SHP77 treated with DMSO at 0.1 percent for 48 hours (cell line): ENCODE results near the gene ATP8B4.

Source experiments
- DNase-seq: peaks from one replicate; lab custom pipeline; 2025; lab: John Stamatoyannopoulos, UW

ATP8B4 gene

DNA sequence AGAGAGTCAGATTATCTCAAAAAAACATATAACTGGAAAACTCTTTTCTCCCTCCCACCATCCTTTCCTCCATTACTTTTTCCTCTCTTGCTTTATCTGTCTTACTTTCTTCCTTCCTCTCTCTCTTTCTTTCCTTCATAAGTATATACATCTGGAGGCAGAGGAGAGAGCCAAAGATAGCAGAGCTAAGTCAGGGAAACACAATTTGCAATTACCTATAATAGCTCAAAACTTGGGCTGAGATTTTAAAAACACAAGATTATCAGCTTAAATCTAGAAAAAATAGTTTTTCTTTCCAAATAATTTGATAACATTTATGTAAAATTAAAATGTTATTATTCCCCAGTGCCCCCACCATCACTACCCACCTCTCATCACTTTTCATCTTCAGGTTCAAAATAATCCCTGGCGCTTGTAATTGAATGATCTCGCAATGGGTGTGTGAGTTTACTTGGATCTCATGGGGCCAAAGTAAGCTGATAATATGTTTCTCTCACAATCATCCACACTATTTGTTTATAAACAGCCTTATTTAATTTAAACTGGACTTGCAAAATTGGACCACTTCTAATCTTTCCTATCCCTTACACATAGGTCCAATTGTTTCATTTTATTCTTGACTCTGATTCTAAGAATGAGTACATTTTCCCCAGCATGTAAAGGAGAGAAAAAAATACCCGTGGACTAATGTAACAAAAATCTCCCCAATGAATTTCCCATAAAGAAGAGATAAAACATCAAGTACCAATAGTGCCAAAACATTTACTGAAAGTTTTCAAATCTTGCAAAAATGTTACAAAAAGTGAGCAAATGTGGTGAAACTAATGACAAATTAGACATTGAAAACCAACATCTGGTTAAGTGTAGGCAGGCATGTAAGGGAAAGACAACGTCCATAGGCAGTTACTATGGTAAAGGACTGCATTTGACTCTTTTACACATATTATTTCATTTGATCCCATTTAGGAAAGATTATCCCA lies 261.2 kb downstream of the ATP8B4 start:
- DNase-seq = no peak

DNA sequence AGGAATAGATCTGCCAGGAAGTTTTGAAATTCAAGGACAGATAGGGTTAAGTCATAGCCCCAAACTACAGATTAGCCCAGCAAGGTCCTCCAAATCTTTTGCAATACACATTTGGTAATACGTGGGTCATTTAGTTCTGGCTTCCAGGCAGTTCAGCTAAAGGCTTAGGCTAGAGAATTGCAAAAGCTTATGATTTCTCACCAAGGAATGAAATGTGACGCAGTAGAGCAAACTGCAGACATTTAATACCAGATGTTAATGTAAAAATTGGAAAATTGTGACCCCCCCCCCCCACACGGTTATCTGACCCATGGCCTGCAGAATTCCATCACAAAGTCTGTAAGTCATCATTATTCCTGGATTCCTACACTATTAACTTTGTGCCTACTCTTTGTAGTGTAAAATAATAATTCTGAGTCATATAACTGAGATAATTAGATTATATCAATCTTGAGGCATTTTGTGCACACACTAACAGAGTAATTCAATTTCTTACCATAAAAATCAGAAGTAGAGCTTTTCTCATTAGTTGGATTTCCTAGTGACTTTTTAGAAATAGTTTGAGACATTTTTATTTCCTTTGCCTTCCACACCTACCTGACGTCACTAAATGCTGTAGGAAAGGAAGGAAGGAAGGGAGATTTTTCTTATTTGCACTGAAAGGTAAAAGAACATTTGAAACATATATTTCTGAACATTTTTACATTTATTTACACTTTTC lies 263.0 kb downstream of the ATP8B4 start:
- no peak for DNase-seq

DNA sequence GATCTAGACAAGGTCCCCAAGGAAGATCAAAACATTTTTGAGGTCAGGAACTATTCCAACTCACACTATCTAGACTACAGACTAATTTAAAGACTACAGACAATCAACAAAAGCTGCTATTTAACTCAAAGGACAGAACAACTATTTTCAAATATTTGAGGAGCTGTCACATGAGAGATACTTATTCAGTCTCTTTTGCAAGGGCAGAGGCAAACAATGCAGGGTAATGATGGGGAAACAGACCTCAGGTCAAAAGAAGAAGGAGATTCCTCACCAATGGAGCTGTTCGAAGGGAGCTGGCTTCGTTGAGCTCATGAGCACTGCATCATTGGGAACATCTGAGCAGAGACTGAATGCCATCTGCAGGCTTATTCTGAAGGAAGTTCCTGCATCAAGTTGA lies 266.3 kb downstream of the ATP8B4 start:
- no peak for DNase-seq

DNA sequence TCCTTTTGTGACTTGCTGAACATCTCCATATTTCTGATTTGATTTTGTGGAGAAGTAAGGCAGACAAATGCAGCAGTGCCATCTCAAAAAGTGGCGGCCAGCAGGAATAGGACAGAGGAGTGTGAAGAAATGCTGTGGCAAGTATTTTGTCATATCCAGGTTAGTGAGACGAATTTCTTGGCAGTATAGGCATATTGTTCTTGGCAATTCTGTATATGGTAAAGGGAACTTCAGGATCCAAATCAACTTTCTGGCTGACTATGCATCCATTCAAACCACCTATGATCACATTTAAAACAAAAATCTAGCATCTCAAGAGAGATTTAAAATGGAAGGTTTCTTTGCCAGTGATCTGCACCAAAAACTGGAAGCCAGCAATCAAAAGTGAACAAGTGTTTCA lies 270.2 kb downstream of the ATP8B4 start:
- no peak for DNase-seq

DNA sequence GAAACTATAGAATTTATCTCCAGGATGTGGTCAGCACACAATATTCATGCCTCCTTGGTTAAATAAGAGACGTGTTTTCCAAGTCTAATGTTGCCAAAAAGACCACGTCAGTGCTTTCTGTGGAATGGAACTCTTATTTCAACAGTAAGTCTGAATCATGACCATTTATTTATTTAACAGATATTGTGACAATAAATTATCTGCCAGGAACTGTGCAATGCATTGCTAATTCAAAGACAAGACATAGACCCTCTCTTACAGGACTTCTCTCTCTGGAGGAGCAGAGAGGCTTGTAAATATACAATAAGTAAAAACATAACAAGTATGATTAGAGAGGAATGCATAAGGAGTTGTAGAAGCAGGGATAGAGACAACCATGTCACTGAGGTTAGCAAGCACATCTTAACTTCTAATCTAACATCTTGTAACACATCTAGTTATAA lies 270.7 kb downstream of the ATP8B4 start:
- DNase-seq = no peak

DNA sequence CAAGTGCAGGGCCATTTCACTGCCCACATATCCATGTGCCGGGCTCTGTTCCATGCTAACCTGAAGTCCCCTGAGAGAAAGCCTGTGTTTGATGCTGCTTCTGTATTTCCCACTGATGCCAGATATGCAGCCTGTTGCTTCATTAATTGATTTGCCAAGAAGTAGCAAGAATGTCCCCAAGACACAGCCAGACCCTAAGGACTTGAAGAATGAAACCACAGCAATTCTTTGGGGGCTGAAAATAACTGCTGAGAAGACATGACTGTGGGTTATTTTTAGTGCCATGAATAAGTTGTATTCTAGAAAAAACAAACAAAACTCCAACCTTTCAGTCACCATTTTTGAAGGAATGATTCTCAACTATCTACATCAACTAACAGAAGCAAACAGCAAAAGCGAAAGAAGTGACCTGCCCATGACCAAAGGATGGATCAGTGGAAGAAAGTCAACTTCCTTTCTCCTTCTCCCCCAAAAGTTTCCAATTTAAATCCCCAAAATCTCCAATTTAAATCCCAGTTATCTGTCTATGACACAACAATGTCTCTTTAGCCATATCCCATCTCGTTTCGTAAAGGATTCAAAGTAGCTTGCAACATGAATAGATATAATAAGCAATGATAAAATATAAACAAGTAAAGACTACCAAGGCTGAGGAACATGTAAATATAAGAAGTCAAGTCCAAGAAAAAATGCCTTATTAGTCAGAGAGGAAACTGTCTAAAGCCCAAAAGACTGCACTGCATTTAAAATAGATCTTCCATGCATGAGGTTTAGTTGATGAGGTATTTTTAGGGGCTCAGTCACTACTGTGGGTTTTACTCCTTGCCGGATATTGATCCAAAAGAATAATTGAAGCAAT lies 271.4 kb downstream of the ATP8B4 start:
- DNase-seq = no peak

DNA sequence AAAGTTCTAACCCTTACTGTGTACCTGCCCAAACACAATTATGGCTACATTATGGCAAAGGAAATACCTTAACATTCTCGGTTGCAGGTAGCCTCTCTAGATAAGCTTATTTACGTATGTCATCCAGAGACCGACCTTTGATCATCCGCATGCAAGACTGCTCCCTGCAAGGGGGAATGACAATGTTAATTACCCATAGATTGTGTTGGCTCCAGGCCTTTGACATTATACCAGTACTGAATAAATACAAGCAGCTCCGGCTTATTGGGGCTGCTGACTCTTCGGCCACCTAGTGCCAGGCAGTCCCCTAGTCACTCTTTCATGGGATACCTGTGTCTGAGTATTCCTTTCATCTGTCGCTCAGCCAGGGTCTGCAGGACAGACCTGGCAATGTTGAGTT lies 274.6 kb downstream of the ATP8B4 start:
- no peak for DNase-seq

DNA sequence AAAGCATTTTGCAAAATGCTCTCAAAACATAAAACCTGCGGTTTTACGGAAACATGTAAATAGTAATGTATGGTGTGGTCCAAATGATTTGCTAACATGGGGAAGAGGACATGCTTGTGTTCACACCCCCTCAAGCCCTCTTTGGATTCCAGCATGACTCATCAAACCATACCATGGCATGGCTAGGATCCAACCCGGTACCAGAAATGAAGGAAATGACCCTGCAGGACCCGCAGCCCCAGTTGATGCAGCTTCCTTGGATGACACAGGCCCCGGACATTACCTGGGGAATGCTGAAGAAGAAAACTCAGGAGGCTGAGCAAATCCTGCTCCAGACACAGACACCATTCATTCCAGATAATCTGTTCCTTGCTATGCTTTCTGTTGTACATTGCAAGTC lies 275.3 kb downstream of the ATP8B4 start:
- DNase-seq = no peak

DNA sequence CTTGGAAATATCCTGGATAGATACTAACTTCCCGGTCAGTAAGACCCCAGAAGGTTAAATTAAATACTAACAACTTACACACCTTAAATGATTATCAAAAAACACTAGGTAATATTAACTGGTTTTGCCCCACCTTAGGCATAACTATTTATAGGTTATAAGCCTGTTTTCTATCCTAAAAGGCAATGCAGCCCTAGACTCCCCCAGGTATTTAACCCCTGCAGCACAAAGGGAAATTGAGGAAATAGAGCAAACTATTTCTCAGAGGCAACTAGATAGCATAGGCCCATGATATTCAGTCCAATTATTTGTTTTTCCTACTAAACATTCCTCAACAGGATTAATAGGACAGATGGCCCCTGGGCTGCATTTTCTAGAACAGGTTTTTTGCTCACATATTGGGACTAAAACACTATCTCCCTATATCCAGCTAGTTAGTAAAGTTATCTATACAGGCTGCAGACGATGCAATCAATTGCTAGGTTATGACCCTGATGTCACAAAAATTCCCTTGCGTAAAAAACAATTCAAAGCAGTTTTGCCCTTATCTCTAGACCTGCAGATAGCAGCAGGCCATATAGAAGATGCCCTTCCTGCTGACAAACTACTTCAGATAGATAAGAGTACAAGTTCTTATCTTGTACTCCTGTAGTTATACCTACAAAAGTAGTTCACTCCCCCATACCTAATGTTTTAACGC lies 276.9 kb downstream of the ATP8B4 start:
- no peak for DNase-seq

DNA sequence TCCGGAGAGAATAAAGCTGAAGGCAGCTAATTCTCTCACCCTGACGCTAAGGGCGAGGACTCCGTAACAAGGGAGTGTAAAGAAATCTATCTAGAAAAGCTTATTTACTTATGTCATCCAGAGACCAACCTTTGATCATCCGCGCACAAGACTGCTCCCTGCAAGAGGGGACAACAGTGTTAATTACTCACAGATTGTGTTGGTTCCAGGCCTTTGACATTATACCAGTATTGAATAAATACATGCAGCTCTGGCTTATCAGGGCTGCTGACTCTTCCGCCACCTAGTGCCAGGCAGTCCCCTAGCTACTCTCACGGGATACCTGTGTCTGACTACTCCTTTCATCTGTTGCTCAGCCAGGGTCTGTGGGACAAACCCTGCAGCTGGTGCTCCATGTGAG lies 286.5 kb downstream of the ATP8B4 start:
- no peak for DNase-seq

DNA sequence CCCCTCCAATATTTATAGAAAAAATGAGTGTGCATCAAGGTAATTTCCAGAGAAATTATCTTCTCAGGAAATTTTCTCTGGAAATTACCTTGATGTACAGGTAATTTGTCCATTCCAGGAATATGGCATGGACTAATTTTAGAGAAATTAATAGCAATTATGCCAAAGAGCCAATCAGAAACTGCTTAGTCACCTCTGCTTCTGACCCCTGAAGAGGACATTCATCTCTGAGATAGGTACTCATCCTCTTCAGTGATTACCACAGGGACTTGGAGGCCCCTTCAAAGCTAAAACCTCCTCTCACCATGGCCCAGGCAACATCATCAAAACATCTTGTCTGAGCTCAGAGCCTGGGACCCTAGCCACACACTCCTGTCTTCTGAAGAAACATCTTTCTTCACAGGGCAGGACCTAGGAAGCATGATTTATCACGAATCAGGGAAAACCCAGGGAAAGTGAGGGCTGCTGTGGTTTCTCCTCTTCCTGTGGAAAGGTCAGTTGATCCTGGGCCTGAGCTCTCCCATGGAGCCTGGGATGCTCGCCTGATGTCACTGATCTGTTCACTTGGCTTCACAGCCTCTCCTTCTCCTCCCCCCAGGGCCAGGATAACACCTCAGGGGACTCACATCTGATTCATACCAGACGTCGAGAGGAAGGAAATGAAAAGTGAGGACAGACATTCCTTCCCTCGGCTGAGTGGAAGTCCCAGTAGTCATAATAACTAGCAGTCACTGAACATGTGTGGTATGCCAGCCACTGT lies 287.6 kb downstream of the ATP8B4 start:
- DNase-seq = no peak

DNA sequence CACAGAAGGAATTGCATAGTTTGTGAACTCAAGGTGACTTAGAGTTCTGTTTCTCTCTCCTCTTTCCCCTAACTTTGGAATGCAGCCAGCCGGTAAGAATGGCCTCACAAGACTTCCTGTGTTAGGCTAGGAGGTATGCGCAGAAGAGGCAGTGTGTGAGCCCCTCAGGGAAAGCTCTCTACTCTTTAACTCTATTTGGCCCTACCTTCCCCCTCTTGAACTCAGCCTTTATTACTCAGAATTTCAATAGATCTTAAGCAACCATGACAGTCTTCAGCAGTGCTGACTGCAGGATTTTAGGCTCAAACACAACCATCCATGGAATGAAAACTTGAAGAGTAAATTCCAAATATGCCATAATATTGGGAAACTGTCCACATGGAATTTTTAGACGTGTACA lies 288.6 kb downstream of the ATP8B4 start:
- no peak for DNase-seq

DNA sequence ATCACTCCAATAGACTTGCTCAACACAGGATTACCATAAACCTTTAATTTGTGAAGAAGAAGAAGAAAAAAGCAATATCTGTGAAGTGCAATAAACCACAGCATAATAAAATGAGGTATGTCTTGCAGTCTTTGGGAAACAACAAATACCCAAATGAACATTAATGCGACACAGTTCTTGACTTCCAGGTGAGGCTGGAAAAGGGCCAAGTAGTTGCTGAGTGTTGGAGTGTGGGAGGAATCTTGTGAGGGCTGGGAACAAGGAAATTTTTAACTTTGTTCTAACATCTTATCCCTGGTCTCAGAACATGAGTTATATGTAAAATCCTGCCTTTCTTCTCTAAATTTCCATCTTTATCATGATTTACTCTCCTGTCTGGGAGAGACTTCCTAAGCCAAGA lies 291.7 kb downstream of the ATP8B4 start:
- no peak for DNase-seq

DNA sequence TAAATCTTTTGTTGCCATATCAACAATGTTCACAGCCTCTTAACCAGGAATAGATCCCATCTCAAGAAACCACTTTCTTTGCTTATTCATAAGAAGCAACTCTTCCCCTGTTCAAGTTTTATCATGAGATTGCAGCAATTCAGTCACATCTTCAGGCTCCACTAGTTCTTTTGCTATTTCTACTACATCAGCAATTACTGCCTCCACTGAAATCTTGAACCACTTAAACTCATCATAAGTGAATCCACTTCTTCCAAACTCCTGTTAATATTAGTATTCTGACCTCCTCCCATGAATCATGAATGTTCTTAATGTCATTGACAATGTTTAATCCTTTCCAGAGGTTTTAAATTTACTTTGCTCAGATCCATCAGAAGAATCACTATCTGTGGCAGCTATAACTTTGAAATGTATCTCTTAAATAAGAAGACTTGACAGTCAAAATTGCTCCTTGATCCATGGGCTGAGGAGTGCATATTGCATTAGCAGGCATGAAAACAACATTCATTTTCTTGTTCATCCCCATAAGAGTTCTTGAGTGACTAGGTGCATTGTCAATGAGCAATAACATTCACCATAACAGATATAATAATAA lies 292.3 kb downstream of the ATP8B4 start:
- no peak for DNase-seq

DNA sequence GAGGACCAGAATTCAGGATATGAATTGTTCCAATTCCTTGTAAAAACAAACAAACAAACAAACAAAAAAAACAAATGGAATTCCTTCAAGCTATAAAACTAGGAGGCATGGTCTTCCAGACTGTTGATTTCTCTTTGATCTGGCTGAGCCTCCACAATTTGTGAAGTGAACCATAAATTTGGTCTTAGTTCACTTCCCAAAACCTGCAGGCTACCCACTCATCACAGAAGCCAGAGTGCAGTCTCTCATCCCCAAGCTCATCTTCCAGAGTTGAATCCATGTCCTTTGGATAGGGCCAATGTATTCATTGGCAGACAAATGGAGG lies 294.3 kb downstream of the ATP8B4 start:
- no peak for DNase-seq

DNA sequence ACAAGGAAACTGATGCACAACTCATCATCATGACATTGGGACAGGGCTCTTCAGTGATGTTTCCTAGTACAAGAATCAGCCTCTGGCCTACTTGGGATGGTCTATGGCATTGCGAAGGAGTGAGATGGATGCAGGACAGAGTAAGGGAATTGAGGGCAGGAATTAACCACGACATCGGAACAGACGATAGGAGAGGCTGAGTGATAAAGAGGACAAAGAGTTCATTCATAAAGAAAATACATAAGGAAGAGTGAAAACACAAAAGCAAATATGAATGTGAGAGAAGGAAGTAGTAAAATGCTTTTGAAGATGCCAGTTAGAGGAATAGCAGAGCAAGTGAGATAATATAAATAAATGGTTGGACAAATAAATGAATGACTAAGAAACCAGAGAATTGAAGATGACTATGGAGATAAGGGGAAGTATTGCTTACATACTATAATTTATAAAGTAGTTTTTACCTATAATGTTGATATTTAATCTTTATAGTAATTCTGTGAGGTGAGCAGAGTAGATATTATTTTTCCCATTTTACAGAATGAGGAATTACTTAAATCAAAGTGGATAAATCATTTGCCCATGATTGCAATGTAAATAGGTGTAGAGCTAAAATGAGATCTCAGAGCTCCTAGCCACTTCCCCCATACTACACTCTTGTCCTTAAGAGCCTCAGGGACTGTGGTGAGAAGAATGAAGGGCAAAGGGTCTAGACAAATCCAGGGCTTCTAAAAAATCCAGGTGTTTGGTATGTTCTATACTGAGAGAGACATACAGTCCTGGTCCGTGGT lies 294.9 kb downstream of the ATP8B4 start:
- DNase-seq = no peak

DNA sequence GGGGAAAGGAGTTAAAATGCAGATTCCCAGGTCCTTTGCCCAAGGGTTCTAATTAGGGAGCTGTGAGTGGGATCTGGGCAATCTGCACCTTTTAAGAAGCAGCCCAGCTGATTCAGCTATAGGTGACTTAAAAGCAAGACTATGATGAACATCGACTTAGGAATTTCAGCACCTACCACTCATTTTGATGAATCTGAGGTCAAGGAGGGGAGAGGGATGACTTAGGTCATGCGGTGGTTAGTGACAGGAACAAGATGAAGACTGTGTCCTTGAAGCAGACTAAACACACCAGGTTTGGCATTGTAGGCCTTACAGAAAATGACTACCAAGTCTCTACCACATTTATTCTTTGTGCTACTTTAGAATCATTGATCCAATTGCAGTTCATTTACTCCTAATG lies 301.9 kb downstream of the ATP8B4 start:
- DNase-seq = no peak

DNA sequence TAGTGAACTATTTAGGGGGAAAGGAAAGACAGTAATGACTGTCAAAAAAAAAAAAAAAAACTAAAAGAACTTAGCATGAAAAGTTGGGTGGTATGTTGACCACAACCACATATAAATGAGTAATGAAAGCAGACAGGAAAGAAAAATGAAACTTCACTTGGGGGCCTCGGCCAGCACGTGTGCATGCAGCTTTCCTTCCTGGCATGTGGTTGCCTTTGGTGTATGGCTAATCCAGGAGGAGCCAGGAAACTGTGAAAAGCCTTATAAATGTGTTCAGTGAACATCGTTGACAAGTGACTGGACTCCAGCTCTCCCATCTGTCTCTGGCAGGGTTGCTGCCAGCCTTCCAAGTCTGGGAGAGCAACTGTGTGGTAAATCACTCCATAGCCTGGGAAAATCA lies 303.1 kb downstream of the ATP8B4 start:
- no peak for DNase-seq

DNA sequence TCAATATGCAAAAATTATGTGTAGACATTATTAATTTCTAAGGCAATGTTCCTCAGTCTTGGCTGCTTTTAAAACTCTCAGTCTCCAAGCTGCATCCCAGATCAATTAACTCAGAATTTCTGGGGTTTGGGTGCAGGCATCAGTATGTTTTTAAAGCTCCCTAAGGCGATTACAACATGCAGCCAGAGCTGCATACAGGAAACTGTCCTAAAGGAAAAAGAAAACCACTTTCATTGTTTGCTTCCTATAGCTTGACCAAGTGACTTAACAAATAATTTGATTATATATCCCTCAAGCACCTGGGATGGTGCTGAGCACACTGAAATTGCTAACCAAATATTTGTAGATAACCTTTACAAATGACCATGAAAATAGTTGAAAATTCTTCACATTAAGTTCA lies 303.5 kb downstream of the ATP8B4 start:
- no peak for DNase-seq

DNA sequence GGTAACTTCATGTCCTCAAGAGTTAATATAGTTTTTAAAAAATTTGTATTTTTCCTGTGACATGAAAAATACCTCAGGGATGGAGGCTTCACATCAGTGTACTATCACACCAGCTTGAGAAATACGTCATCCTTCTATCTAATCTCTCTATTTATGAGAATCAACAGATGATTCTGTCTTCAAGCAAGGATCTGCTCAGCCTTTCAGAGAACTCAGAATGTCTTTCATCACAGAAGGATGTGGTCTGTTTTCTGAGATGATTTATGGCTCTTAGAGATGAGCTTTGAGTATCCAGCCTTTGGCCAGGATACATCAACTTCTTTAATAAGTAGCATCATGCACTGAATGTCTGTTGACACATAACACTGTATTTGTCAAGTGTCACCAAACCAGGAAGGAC lies 304.3 kb downstream of the ATP8B4 start:
- no peak for DNase-seq
